ENCODE results near the gene FAT4.

The FAT4 gene

GRCh38 chr4:125314676-125315575 lies at the start of gene FAT4:
Gene FAT4, plus strand, starts transcription at chr4:125314955. Its CDS starts 1,457 bp downstream, at chr4:125316412.
- peak; percentile 91 for DNase-seq

- no peak for DNase-seq
Measured at GRCh38 chr4:125265846-125266245, 48.9 kb upstream of the FAT4 start.

GRCh38 chr4:125266901-125267604 lies 47.7 kb upstream of the FAT4 start:
- no peak for DNase-seq

- no peak for DNase-seq
Measured at GRCh38 chr4:125267630-125268029, 47.1 kb upstream of the FAT4 start.

- DNase-seq = no peak
Measured at GRCh38 chr4:125268068-125268755, 46.5 kb upstream of the FAT4 start.

GRCh38 chr4:125276811-125277210 lies 37.9 kb upstream of the FAT4 start:
- DNase-seq = no peak

GRCh38 chr4:125277790-125278189 lies 37.0 kb upstream of the FAT4 start:
- DNase-seq = no peak

- no peak for DNase-seq
Measured at GRCh38 chr4:125280892-125281403, 33.8 kb upstream of the FAT4 start.

GRCh38 chr4:125283707-125284279 lies 31.0 kb upstream of the FAT4 start:
- DNase-seq = peak; percentile 3

GRCh38 chr4:125297116-125297515 lies 17.6 kb upstream of the FAT4 start:
- DNase-seq = no peak

- DNase-seq = no peak
Measured at GRCh38 chr4:125303058-125303457, 11.7 kb upstream of the FAT4 start.

GRCh38 chr4:125303821-125304220 lies 10.9 kb upstream of the FAT4 start:
- no peak for DNase-seq

GRCh38 chr4:125306112-125306511 lies 8.6 kb upstream of the FAT4 start:
- DNase-seq = no peak

- no peak for DNase-seq
Measured at GRCh38 chr4:125306533-125306932, 8.2 kb upstream of the FAT4 start.

- DNase-seq = no peak
Measured at GRCh38 chr4:125311503-125311902, 3.3 kb upstream of the FAT4 start.

- DNase-seq = peak; percentile 90
Measured at GRCh38 chr4:125313497-125313896, 1.3 kb upstream of the FAT4 start.

- no peak for DNase-seq
Measured at GRCh38 chr4:125313989-125314667, 627 bp upstream of the FAT4 start.

GRCh38 chr4:125315576-125316400 lies 1.0 kb downstream of the FAT4 start:
- DNase-seq = peak; percentile 77

- DNase-seq = no peak
Measured at GRCh38 chr4:125316401-125316790, 1.6 kb downstream of the FAT4 start.

GRCh38 chr4:125316791-125317524 lies 2.2 kb downstream of the FAT4 start:
- DNase-seq = no peak

- DNase-seq = peak; percentile 30
Measured at GRCh38 chr4:125317525-125317877, 2.7 kb downstream of the FAT4 start.

Data from midbrain (tissue), 1 donor.